Subcutaneous adipose tissue (tissue), 4 donors: ENCODE measurements around the gene ASTN1. TPM values are rescaled to one million over a fixed set of nuclear protein-coding genes. Genes with fewer than 3 reads are reported as not detected.

ENCODE experiments used
- CTCF ChIP-seq: fragments of 450-650 bp; IDR thresholded peaks from one replicate; pipeline ENCODE4 v1.5.1; 2016; ENCODE audit warnings: low read depth, mild to moderate bottlenecking, control low read depth, antibody characterized with exemption, moderate library complexity
- total RNA-seq, 4 donors: library from RNA; depleted of rRNA; stranded (reverse); fragments of >200 nt; gene quantifications; one replicate each; pipeline ENCODE4 v1.1.0, GENCODE V29; 2016

The ASTN1 gene
- under 1 TPM in 1 of 4 donors, not detected in 3; 0.33 TPM for total RNA-seq

- no peak for TF ChIP-seq CTCF
Measured at GRCh38 chr1:177164380-177165068, at the start of gene ASTN1. ASTN1 (minus strand) TSS chr1:177164712; CDS start chr1:177164676, 36 bp downstream.

- no peak for TF ChIP-seq CTCF
Measured at GRCh38 chr1:177211231-177211630, 46.7 kb upstream of the ASTN1 start.

GRCh38 chr1:177210071-177210470, 45.6 kb upstream of the ASTN1 start:
- no peak for TF ChIP-seq CTCF

GRCh38 chr1:177209357-177209756, 44.8 kb upstream of the ASTN1 start:
- no peak for TF ChIP-seq CTCF

- TF ChIP-seq CTCF: no peak
Measured at GRCh38 chr1:177208920-177209319, 44.4 kb upstream of the ASTN1 start.

- TF ChIP-seq CTCF: no peak
Measured at GRCh38 chr1:177206831-177207355, 42.4 kb upstream of the ASTN1 start.

- no peak for TF ChIP-seq CTCF
Measured at GRCh38 chr1:177200290-177200689, 35.8 kb upstream of the ASTN1 start.
